Stomach (tissue), 9 donors: ENCODE data around the gene SLC17A9. TPM values are rescaled to one million over a fixed set of nuclear protein-coding genes. Genes with fewer than 3 reads are reported as not detected.

Experiments
- DNase-seq, 2 donors: peaks; one replicate each; pipeline versions ENCODE4 v3.0.0 to v3.0.0-alpha.2; 2013 to 2019
- H3K27ac ChIP-seq, 5 donors: fragments of 200-600 bp in 4 of 5; sonication (generic) in 4 of 5; one replicate each; pipeline ENCODE4 v1.5.1; 2013 to 2019; ENCODE audit warnings: mild to moderate bottlenecking in 1 of 5, moderate library complexity in 1 of 5
- H3K27me3 ChIP-seq, 3 donors: fragments of 200-600 bp; sonication (generic); one replicate each; pipeline ENCODE4 v1.5.1; 2017 to 2019; ENCODE audit warnings: mixed run types in 1 of 3
- H3K36me3 ChIP-seq, 4 donors: fragments of 200-600 bp; sonication (generic); 1 replicate in 3 of 4; 2 replicates in 1 of 4; pipeline ENCODE4 v1.5.1; 2016 to 2019
- H3K4me1 ChIP-seq, 4 donors: fragments of 200-600 bp; sonication (generic); one replicate each; pipeline ENCODE4 v1.5.1; 2016 to 2019
- H3K4me3 ChIP-seq, 4 donors: fragments of 200-600 bp; sonication (generic) in 3 of 4; one replicate each; pipeline ENCODE4 v1.5.1; 2016 to 2019; ENCODE audit warnings: mild to moderate bottlenecking in 1 of 4
- H3K9me3 ChIP-seq, 4 donors: fragments of 200-600 bp; sonication (generic); one replicate each; pipeline ENCODE4 v1.5.1; 2016 to 2019
- CTCF ChIP-seq, 7 experiments: fragments of 450-650 bp in 4 of 7; fragments of 200-600 bp in 3 of 7; sonication (generic) in 3 of 7; IDR thresholded peaks; one replicate each; pipeline ENCODE4 v1.5.1; 2016 to 2019; ENCODE audit warnings: antibody characterized with exemption in 7 of 7, control low read depth in 2 of 7, mild to moderate bottlenecking in 1 of 7
- EP300 ChIP-seq: sonication (generic); formaldehyde crosslinking; IDR thresholded peaks from one replicate; pipeline ENCODE4 v1.6.1; 2017; ENCODE audit warnings: antibody characterized with exemption
- POLR2A ChIP-seq, 4 donors: fragments of 450-650 bp; IDR thresholded peaks; one replicate each; pipeline ENCODE4 v1.6.1; 2016; ENCODE audit warnings: antibody characterized with exemption in 4 of 4, control low read depth in 2 of 4, mild to moderate bottlenecking in 1 of 4, moderate library complexity in 1 of 4
- POLR2AphosphoS5 ChIP-seq, 3 donors: sonication (generic); formaldehyde crosslinking; IDR thresholded peaks; one replicate each; pipeline ENCODE4 v1.6.1; 2016; ENCODE audit warnings: antibody characterized with exemption in 3 of 3
- WGBS, 5 donors: extraction: QIAGEN DNeasy Blood & Tissue Kit in 3 of 5; methylation state at CpG; one replicate each; pipeline versions ENCODE4 v1.1.5 to v1.1.7; 2013 to 2018; 5-methylcytosine and 5-hydroxymethylcytosine counted together
- intact Hi-C: fragments of 100-400 bp; cut with DNase I; formaldehyde crosslinking; loops from one replicate; pipeline ENCODE4 v1.15.1; 2023; ENCODE audit warnings: low total_unique reads
- polyA plus RNA-seq, 3 donors: library from polyadenylated mRNA; stranded (reverse); fragments of 200-250 nt; gene quantifications; one replicate each; pipeline ENCODE4 v1.2.3, GENCODE V29; 2013
- total RNA-seq, 5 donors: library from RNA; depleted of rRNA; stranded (reverse); fragments of >200 nt; gene quantifications; one replicate each; pipeline versions ENCODE4 v1.1.0 to v1.2.3, GENCODE V29; 2014 to 2016
- donor health status: healthy with polysubstance abuse.
- donor health status: Bipolar disorder and iron deficiency.
- donor health status: healthy.

The SLC17A9 gene
- total and polyA plus RNA-seq, 8 donors, result 1.1 to 76.4 (median 12.6) TPM

GRCh38 chr20:62947532-62948300, 4.8 kb upstream of the SLC17A9 start:
- Histone ChIP-seq H3K27me3 (no peaks in the 10 kb centered on the region), H3K4me1 (peaks cover 9 to 32% (median 19%) of the 10 kb centered on the region in 4 donors), H3K27ac (no peak overlapping the region), H3K9me3 (no peaks in the 10 kb centered on the region), H3K36me3 (peaks cover 55 to 84% (median 82%) of the 10 kb centered on the region in 4 donors), H3K4me3 (no peak overlapping the region)
- TF ChIP-seq CTCF (IDR thresholded peaks at IDR 0.05), result no peak
- WGBS, 5 donors, result 91 to 96% (median 95%) methylated on average over 17 of the region's 17 CpGs
- intact Hi-C loops, result no loop called here
- DNase-seq, result no peak

GRCh38 chr20:62949153-62949821, 3.2 kb upstream of the SLC17A9 start:
- Histone ChIP-seq H3K4me1 (peaks cover 20 to 44% (median 35%) of the 10 kb centered on the region in 4 donors), H3K4me3 (no peak overlapping the region), H3K9me3 (no peaks in the 10 kb centered on the region), H3K27ac (no peak overlapping the region), H3K27me3 (no peaks in the 10 kb centered on the region), H3K36me3 (peaks cover 39 to 68% (median 66%) of the 10 kb centered on the region in 4 donors)
- 95 to 98% (median 96%) methylated on average over 6 of the region's 6 CpGs for whole genome bisulfite sequencing, 5 donors
- TF ChIP-seq EP300 (no peak), CTCF (IDR thresholded peaks at IDR 0.05) (no peak), POLR2A (IDR thresholded peaks at IDR 0.05) (no peak), POLR2AphosphoS5 (IDR thresholded peaks at IDR 0.05) (no peak)
- intact Hi-C loops, result no loop called here
- no peak for DNase-seq

- WGBS, 5 donors, result 92 to 97% (median 93%) methylated on average over 12 of the region's 12 CpGs
- Histone ChIP-seq H3K4me3 (no peak overlapping the region), H3K27me3 (no peaks in the 10 kb centered on the region), H3K4me1 (peaks cover 27 to 50% (median 42%) of the 10 kb centered on the region in 4 donors), H3K9me3 (no peaks in the 10 kb centered on the region), H3K27ac (no peak overlapping the region), H3K36me3 (peaks cover 32 to 62% (median 59%) of the 10 kb centered on the region in 4 donors)
- intact Hi-C loops, result no loop called here
- no peak for DNase-seq
- TF ChIP-seq EP300 (no peak), POLR2AphosphoS5 (IDR thresholded peaks at IDR 0.05) (no peak), POLR2A (IDR thresholded peaks at IDR 0.05) (no peak), CTCF (IDR thresholded peaks at IDR 0.05) (no peak)
Measured at GRCh38 chr20:62949962-62950361, 2.5 kb upstream of the SLC17A9 start.

GRCh38 chr20:62950741-62951140, 1.8 kb upstream of the SLC17A9 start:
- intact Hi-C loops, result no loop called here
- WGBS, 5 donors, result 91 to 97% (median 94%) methylated on average over 8 of the region's 8 CpGs
- no peak overlapping the region for H3K4me3 ChIP-seq
- peaks cover 33 to 58% (median 49%) of the 10 kb centered on the region in 4 donors for H3K4me1 ChIP-seq
- TF ChIP-seq EP300 (no peak), CTCF (IDR thresholded peaks at IDR 0.05) (no peak), POLR2AphosphoS5 (IDR thresholded peaks at IDR 0.05) (no peak), POLR2A (IDR thresholded peaks at IDR 0.05) (no peak)
- H3K36me3 ChIP-seq, result peaks cover 25 to 54% (median 51%) of the 10 kb centered on the region in 4 donors
- H3K9me3 ChIP-seq, result no peaks in the 10 kb centered on the region
- DNase-seq, result no peak
- no peaks in the 10 kb centered on the region for H3K27me3 ChIP-seq
- no peak overlapping the region for H3K27ac ChIP-seq
